ENCODE measurements around the gene COMT. TPM values are rescaled to one million over a fixed set of nuclear protein-coding genes. Genes with fewer than 3 reads are reported as not detected.

COMT gene
- total and polyA plus RNA-seq, 2 of the 4 experiments (the other 2 are of a cell fraction): 202 to 347 TPM

DNA sequence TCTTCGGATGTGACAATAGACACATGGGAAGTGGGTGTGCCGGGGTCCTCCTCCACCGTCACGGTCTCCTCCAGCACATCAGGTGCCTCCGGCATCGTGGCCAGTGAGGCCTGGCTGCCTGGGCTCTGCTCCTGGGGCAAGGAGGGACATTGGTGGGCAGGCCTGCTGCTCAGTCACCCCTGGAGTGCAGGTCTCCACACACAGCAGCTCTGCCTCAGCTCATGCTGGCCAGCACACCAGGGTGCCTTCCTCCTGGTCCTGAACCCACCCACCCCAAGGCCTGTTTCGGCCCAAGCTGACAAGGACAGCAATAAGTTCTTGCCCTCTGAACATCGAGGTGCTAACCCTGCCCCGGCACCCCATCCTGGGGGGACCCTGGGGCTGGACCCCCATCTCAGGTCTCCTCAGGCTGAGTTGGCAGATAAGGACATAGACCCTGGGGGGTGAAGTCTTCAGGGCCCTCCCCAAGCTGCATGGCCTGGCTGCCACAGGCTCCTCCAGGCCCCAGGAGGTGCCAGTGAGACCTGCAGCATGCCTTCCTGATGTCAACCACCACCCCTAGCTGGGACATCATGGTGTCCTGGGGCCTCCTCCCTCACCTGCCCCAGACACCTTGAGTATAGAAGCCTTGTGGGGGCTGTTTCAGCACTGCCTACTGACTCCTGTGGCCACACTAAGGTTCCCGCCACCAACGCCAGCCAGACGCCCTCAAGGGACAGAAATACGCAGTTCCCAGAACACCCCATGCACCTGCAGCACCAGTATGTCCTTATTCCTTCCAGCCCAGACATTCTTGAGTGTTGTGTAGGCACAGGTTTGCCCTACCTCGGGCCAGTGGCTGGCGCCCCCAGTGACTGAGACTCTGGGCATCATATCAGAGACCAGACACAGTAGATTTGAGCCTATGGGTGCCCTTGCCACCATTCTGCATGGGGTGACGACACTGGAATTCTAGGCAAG lies 40.7 kb downstream of the COMT start:
- Histone ChIP-seq H4K8ac (ENCODE audit: low read depth in 2 of 2, low read length in 2 of 2) (no peak overlapping the region), H3K4me3 (ENCODE audit: insufficient read depth, low read depth, low read length) (no peak overlapping the region), H3K79me1 (ENCODE audit: low read depth in 1 of 2, low read length in 2 of 2) (peaks cover 4 to 37% of the 10 kb centered on the region in 2 experiments; a peak in 3 of 4 replicates), H3K9me3 (ENCODE audit: control insufficient read depth, insufficient read depth, low read length) (no peaks in the 10 kb centered on the region), H3K23ac (ENCODE audit: low read depth, low read length) (no peak overlapping the region), H2BK20ac (ENCODE audit: low read depth, low read length) (no peak overlapping the region), H3K4me1 (ENCODE audit: control insufficient read depth, insufficient read depth, low read length) (peaks cover 13% of the 10 kb centered on the region), H3K36me3 (ENCODE audit: control insufficient read depth, insufficient read depth, low read length) (peaks cover 12% of the 10 kb centered on the region), H2BK120ac (ENCODE audit: low read depth, low read length) (no peak overlapping the region), H3K27me3 (ENCODE audit: control insufficient read depth, insufficient read depth, low read length) (no peaks in the 10 kb centered on the region), H3K27ac (ENCODE audit: insufficient read depth, low read length) (no peak overlapping the region), H2BK5ac (ENCODE audit: low read depth, low read length, poor library complexity, severe bottlenecking) (no peak overlapping the region), H3K18ac (ENCODE audit: low read depth, low read length) (no peak overlapping the region), H3K9me1 (ENCODE audit: insufficient read depth, low read length) (peaks cover 17% of the 10 kb centered on the region), H2AK5ac (ENCODE audit: low read depth, low read length) (no peak overlapping the region), H3K4me2 (ENCODE audit: low read depth, low read length) (no peak overlapping the region), H4K91ac (ENCODE audit: insufficient read depth, low read depth, low read length) (no peak overlapping the region), H3K9ac (ENCODE audit: low read depth, low read length) (no peak overlapping the region), H2AFZ (replicated peaks; ENCODE audit: low read length, poor library complexity) (no peak overlapping the region), H2AK9ac (replicated peaks; ENCODE audit: low read depth, low read length, poor library complexity) (no peak overlapping the region), H4K5ac (ENCODE audit: low read depth, low read length) (no peak overlapping the region), H2BK15ac (ENCODE audit: low read depth, low read length) (no peak overlapping the region), H3K4ac (ENCODE audit: low read depth, low read length) (no peak overlapping the region), H3K14ac (replicated peaks; ENCODE audit: low read depth, low read length) (no peak overlapping the region), H3K56ac (ENCODE audit: extremely low read depth, insufficient read depth, low read length) (no peak overlapping the region), H4K20me1 (ENCODE audit: insufficient read depth, low read length) (peaks cover 15% of the 10 kb centered on the region; the same call in 1 of the 2 replicates)
- intact Hi-C loops (cut with micrococcal nuclease) (no loop called here), in situ Hi-C loops (cut with MboI; ENCODE audit: low sequenced_read_pairs) (no loop called here), dilution Hi-C loops (cut with HindIII; ENCODE audit: low sequenced_read_pairs, unreplicated experiment) (no loop called here)
- TF ChIP-seq SMC3 (IDR thresholded peaks at IDR 0.05; ENCODE audit: low read depth, low read length) (no peak), RAD21 (IDR thresholded peaks at IDR 0.05; ENCODE audit: low read length) (no peak)
- DNase-seq: no peak
- ATAC-seq (ENCODE audit: low read depth): no peak
- ChIA-PET CTCF (no interaction called here), POLR2A (ENCODE audit: unreplicated experiment) (no interaction called here)
- no TSS peak for BruUV-seq (replicated peaks)
- WGBS, 2 experiments (ENCODE audit: extremely low coverage in 2 of 2, insufficient read length in 1 of 2): 93% methylated on average over 5 of the region's 16 CpGs; no CpG with 5 or more reads in 1 of the 2 experiments
